Measurements from ENCODE around the gene LUC7L3. TPM values are rescaled to one million over a fixed set of nuclear protein-coding genes. Genes with fewer than 3 reads are reported as not detected.

Gene LUC7L3
- total RNA-seq, 4 donors from 2014 or later: 80.8 to 114 (median 105) TPM

- Histone ChIP-seq H3K9me3 (no peaks in the 10 kb centered on the region), H3K36me3 (peaks cover 0 to 64% (median 5%) of the 10 kb centered on the region in 3 donors), H3K27ac (no peak overlapping the region), H3K4me3 (no peak overlapping the region), H3K4me1 (no peaks in the 10 kb centered on the region), H3K27me3 (no peaks in the 10 kb centered on the region)
- no peak for DNase-seq (ENCODE audit: low spot score in 2 of 2)
- TF ChIP-seq CTCF (IDR thresholded peaks at IDR 0.05) (no peak), POLR2A (IDR thresholded peaks at IDR 0.05) (no peak), EP300 (IDR thresholded peaks at IDR 0.05) (no peak)
- WGBS, 2 donors: 52 to 54% methylated on average over 2 of the region's 2 CpGs
Observed at GRCh38 chr17:50754521-50754920, 35.1 kb downstream of the LUC7L3 start.

- Histone ChIP-seq H3K4me1 (peaks cover 0 to 11% (median 1%) of the 10 kb centered on the region in 4 donors), H3K27ac (no peak overlapping the region)
- WGBS, 2 donors: 65% methylated on average over 5 of the region's 5 CpGs
Observed at GRCh38 chr17:50758524-50758923, 39.1 kb downstream of the LUC7L3 start.

GRCh38 chr17:50758989-50759544, 39.7 kb downstream of the LUC7L3 start:
- WGBS, 2 donors: 79 to 82% methylated on average over 9 of the region's 9 CpGs
- no peak for DNase-seq (ENCODE audit: low spot score in 2 of 2)

More at GRCh38 chr17:50758524-50758923, 39.1 kb downstream of the LUC7L3 start:
- Histone ChIP-seq H3K9me3 (no peaks in the 10 kb centered on the region), H3K27me3 (no peaks in the 10 kb centered on the region), H3K4me3 (no peak overlapping the region), H3K36me3 (peaks cover 0 to 25% (median 0%) of the 10 kb centered on the region in 3 donors)
- TF ChIP-seq CTCF (IDR thresholded peaks at IDR 0.05): no peak
- TF ChIP-seq POLR2A (IDR thresholded peaks at IDR 0.05): no peak
- no peak for TF ChIP-seq EP300 (IDR thresholded peaks at IDR 0.05)
- DNase-seq (ENCODE audit: low spot score in 2 of 2): no peak

GRCh38 chr17:50762177-50762576, 42.8 kb downstream of the LUC7L3 start:
- Histone ChIP-seq H3K4me3 (no peak overlapping the region), H3K4me1 (peaks cover 0 to 36% (median 20%) of the 10 kb centered on the region in 4 donors), H3K27ac (no peak overlapping the region), H3K27me3 (no peaks in the 10 kb centered on the region), H3K36me3 (no peaks in the 10 kb centered on the region), H3K9me3 (no peaks in the 10 kb centered on the region)
- DNase-seq (ENCODE audit: low spot score in 2 of 2): no peak
- TF ChIP-seq EP300 (IDR thresholded peaks at IDR 0.05): no peak
- no peak for TF ChIP-seq CTCF (IDR thresholded peaks at IDR 0.05)
- no peak for TF ChIP-seq POLR2A (IDR thresholded peaks at IDR 0.05)
- WGBS, 2 donors: 87 to 91% methylated on average over 2 of the region's 2 CpGs

More at GRCh38 chr17:50758989-50759544, 39.7 kb downstream of the LUC7L3 start:
- Histone ChIP-seq H3K27ac (no peak overlapping the region), H3K9me3 (no peaks in the 10 kb centered on the region), H3K36me3 (peaks cover 0 to 21% (median 0%) of the 10 kb centered on the region in 3 donors), H3K4me1 (peaks cover 0 to 17% (median 7%) of the 10 kb centered on the region in 4 donors), H3K4me3 (no peak overlapping the region), H3K27me3 (no peaks in the 10 kb centered on the region)
- no peak for TF ChIP-seq EP300 (IDR thresholded peaks at IDR 0.05)
- no peak for TF ChIP-seq CTCF (IDR thresholded peaks at IDR 0.05)
- TF ChIP-seq POLR2A (IDR thresholded peaks at IDR 0.05): no peak

- no peak for DNase-seq (ENCODE audit: low spot score in 2 of 2)
- no peak overlapping the region for H3K4me3 ChIP-seq
- H3K27ac ChIP-seq: no peak overlapping the region
- 72 to 74% methylated on average over 2 of the region's 2 CpGs for WGBS, 2 donors
- H3K36me3 ChIP-seq: no peaks in the 10 kb centered on the region
- TF ChIP-seq CTCF (IDR thresholded peaks at IDR 0.05): no peak
- no peak for TF ChIP-seq EP300 (IDR thresholded peaks at IDR 0.05)
- no peak for TF ChIP-seq POLR2A (IDR thresholded peaks at IDR 0.05)
- no peaks in the 10 kb centered on the region for H3K27me3 ChIP-seq
- H3K9me3 ChIP-seq: no peaks in the 10 kb centered on the region
- H3K4me1 ChIP-seq: peaks cover 0 to 36% (median 20%) of the 10 kb centered on the region in 4 donors
Observed at GRCh38 chr17:50763716-50764475, 44.5 kb downstream of the LUC7L3 start.
